Measurements from ENCODE around the gene ATG16L2.

DNA sequence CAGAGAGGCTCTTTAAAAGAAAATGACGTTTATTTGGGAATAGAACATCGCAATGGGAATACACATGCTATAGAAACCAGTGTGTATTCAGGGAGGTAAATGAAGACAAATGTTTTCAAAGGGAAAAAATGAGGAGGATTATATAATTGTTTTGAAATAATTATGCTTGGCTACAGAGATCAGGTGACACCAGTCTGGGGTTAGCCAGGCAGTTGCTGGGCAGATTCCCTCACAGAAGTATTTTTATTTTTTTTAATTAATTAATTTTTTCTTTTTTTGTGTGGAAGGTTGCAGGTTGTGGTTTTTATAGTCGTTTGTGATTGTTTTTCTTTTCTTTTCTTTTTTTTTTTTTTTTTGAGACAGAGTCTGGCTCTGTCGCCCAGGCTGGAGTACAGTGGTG is 14.8 kb upstream of the ATG16L2 start:
- no peak for TF ChIP-seq POLR2A (IDR thresholded peaks at IDR 0.05)
- TF ChIP-seq, protein P1, sequence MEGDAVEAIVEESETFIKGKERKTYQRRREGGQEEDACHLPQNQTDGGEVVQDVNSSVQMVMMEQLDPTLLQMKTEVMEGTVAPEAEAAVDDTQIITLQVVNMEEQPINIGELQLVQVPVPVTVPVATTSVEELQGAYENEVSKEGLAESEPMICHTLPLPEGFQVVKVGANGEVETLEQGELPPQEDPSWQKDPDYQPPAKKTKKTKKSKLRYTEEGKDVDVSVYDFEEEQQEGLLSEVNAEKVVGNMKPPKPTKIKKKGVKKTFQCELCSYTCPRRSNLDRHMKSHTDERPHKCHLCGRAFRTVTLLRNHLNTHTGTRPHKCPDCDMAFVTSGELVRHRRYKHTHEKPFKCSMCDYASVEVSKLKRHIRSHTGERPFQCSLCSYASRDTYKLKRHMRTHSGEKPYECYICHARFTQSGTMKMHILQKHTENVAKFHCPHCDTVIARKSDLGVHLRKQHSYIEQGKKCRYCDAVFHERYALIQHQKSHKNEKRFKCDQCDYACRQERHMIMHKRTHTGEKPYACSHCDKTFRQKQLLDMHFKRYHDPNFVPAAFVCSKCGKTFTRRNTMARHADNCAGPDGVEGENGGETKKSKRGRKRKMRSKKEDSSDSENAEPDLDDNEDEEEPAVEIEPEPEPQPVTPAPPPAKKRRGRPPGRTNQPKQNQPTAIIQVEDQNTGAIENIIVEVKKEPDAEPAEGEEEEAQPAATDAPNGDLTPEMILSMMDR (IDR thresholded peaks at IDR 0.05) = no peak

Measured in vagina (tissue), 2 donors.